GM12878 (cell line): ENCODE results near the gene SORCS2. TPM values are rescaled to one million over a fixed set of nuclear protein-coding genes. Genes with fewer than 3 reads are reported as not detected.

Experiments
- ATAC-seq: fragments of 200-7000 bp; cut with Tn5 transposase; 3 replicates; pipeline ENCODE4 v1.9.1; 2020; ENCODE audit warnings: mild to moderate bottlenecking, moderate library complexity
- BruUV-seq: library from RNA; stranded (reverse); fragments of 400-500 nt; replicated peaks from 2 replicates; lab custom pipeline; 2021; lab: Mats Ljungman, UMichigan
- CTCF ChIA-PET: fragments of 300-600 bp; sonication (Branson Sonifier 250); formaldehyde crosslinking; extraction: SDS; loops from one replicate; lab custom pipeline; 2021; ENCODE audit warnings: inconsistent platforms; lab: Yijun Ruan, JAX
- POLR2A ChIA-PET: fragments of 350-600 bp; formaldehyde crosslinking; extraction: SDS; loops from one replicate; lab custom pipeline; 2021; ENCODE audit warnings: inconsistent platforms; lab: Charles Lee
- RAD21 ChIA-PET: fragments of 300-600 bp; sonication (Branson Sonifier 250); formaldehyde crosslinking; loops from one replicate; lab custom pipeline; 2023; ENCODE audit warnings: antibody characterized with exemption; ENCODE audit not compliant: unreplicated experiment; lab: Charles Lee
- SMC1A ChIA-PET: fragments of 300-600 bp; sonication (Branson Sonifier 250); formaldehyde crosslinking; loops from one replicate; lab custom pipeline; 2023; ENCODE audit not compliant: unreplicated experiment, uncharacterized antibody; lab: Charles Lee
- DNase-seq: peaks from one replicate; pipeline ENCODE4 v3.0.0-alpha.2; 2011; ENCODE audit warnings: low read depth, low spot score
- FAIRE-seq: peaks from 3 replicates; lab custom pipeline; 2011; peaks lifted over from hg19 to GRCh38; lab: Jason Lieb, UNC
- H2AFZ ChIP-seq: 2 replicates; pipeline ENCODE4 v1.6.0; 2011; ENCODE audit warnings: low read depth, low read length, control low read depth; ENCODE audit not compliant: control insufficient read depth
- H3K27ac ChIP-seq: 2 replicates; pipeline ENCODE4 v1.5.1; 2011; ENCODE audit warnings: control low read depth; ENCODE audit not compliant: control insufficient read depth, insufficient read depth
- H3K27me3 ChIP-seq, 2 experiments: replicated peaks in 1 of 2; 2 replicates each; pipeline versions ENCODE4 v1.6.0 to v1.6.1; 2011; ENCODE audit warnings: low read length in 1 of 2; ENCODE audit not compliant: control insufficient read depth in 2 of 2, insufficient read depth in 2 of 2
- H3K36me3 ChIP-seq, 2 experiments: 2 replicates each; pipeline ENCODE4 v1.5.1; 2011; ENCODE audit warnings: low read length in 1 of 2; ENCODE audit not compliant: control insufficient read depth in 2 of 2, insufficient read depth in 2 of 2
- H3K4me1 ChIP-seq: 2 replicates; pipeline ENCODE4 v1.6.1; 2011; ENCODE audit warnings: mild to moderate bottlenecking, low read length, moderate library complexity, mixed read lengths; ENCODE audit not compliant: control insufficient read depth, insufficient read depth
- H3K4me2 ChIP-seq: 2 replicates; pipeline ENCODE4 v1.6.0; 2011; ENCODE audit warnings: control low read depth; ENCODE audit not compliant: control insufficient read depth, insufficient read depth
- H3K4me3 ChIP-seq: fragments of 200-600 bp; sonication (generic); 2 replicates; pipeline ENCODE4 v1.5.1; 2016
- H3K79me2 ChIP-seq: 2 replicates; pipeline ENCODE4 v1.6.0; 2011; ENCODE audit warnings: low read length; ENCODE audit not compliant: control insufficient read depth, insufficient read depth
- H3K9ac ChIP-seq: 2 replicates; pipeline ENCODE4 v1.8.0; 2011; ENCODE audit warnings: low read length, control low read depth, mixed read lengths; ENCODE audit not compliant: control insufficient read depth, insufficient read depth
- H3K9me3 ChIP-seq: replicated peaks from 3 replicates; pipeline ENCODE4 v1.5.1; 2011; ENCODE audit warnings: mild to moderate bottlenecking, low read length; ENCODE audit not compliant: control insufficient read depth, insufficient read depth
- H4K20me1 ChIP-seq: 2 replicates; pipeline ENCODE4 v1.6.0; 2011; ENCODE audit not compliant: control insufficient read depth, insufficient read depth
- ATF7 ChIP-seq: fragments of 450-650 bp; IDR thresholded peaks from 2 replicates; pipeline ENCODE4 v1.6.1; 2016; ENCODE audit warnings: low read depth, mild to moderate bottlenecking
- CTCF ChIP-seq, 3 experiments: IDR thresholded peaks in 2 of 3; conservative IDR thresholded peaks in 1 of 3; 2 replicates each; pipeline ENCODE4 v1.5.1; 2011; ENCODE audit warnings: low read depth in 3 of 3, low read length in 3 of 3, mild to moderate bottlenecking in 3 of 3, control low read depth in 2 of 3, moderate library complexity in 2 of 3, inconsistent platforms in 1 of 3, mixed read lengths in 1 of 3; ENCODE audit not compliant: control insufficient read depth in 2 of 3, insufficient read depth in 1 of 3; ENCODE audit errors: extremely low read depth in 1 of 3
- FOXK2 ChIP-seq: fragments of 450-650 bp; IDR thresholded peaks from 2 replicates; pipeline ENCODE4 v1.6.1; 2017; ENCODE audit warnings: mild to moderate bottlenecking, moderate library complexity
- GATAD2B ChIP-seq: fragments of 450-650 bp; conservative IDR thresholded peaks from 2 replicates; pipeline ENCODE4 v1.6.1; 2017; ENCODE audit warnings: low read depth, mild to moderate bottlenecking, moderate library complexity
- IRF4 ChIP-seq: IDR thresholded peaks from 2 replicates; pipeline ENCODE4 v1.6.1; 2011; ENCODE audit warnings: low read depth, low read length
- POLR2A ChIP-seq: IDR thresholded peaks from 2 replicates; pipeline ENCODE4 v1.6.1; 2011; ENCODE audit warnings: low read depth, mild to moderate bottlenecking, low read length
- RBBP5 ChIP-seq: fragments of 200-600 bp; sonication (generic); conservative IDR thresholded peaks from 2 replicates; pipeline ENCODE4 v1.6.1; 2016
- RUNX3 ChIP-seq: IDR thresholded peaks from 2 replicates; pipeline ENCODE4 v1.6.1; 2012; ENCODE audit warnings: low read length, inconsistent platforms
- USF2 ChIP-seq: IDR thresholded peaks from 2 replicates; pipeline ENCODE4 v1.6.1; 2011; ENCODE audit warnings: low read depth, low read length, improper control_type of control experiment, borderline replicate concordance
- ZNF217 ChIP-seq: fragments of 450-650 bp; IDR thresholded peaks from 2 replicates; pipeline ENCODE4 v1.6.1; 2017; ENCODE audit warnings: antibody characterized with exemption, mild to moderate bottlenecking
- ZNF274 ChIP-seq: IDR thresholded peaks from one replicate; pipeline ENCODE4 v1.8.0; 2011; ENCODE audit not compliant: insufficient read length, insufficient read depth
- WGBS: methylation state at CpG from one replicate; pipeline ENCODE4 v1.1.6; 2016; ENCODE audit warnings: low lambda C conversion rate; ENCODE audit not compliant: insufficient replicate concordance, insufficient coverage; ENCODE audit errors: missing lambda C conversion rate; 5-methylcytosine and 5-hydroxymethylcytosine counted together
- in situ Hi-C: fragments of 300-500 bp; cut with MboI; formaldehyde crosslinking; loops from 9 replicates; pipeline ENCODE4 v1.14.3; 2018; ENCODE audit warnings: mixed read lengths
- intact Hi-C: fragments of 100-400 bp; cut with micrococcal nuclease; formaldehyde crosslinking; loops from one replicate; pipeline ENCODE4 v1.14.2; 2022; ENCODE audit not compliant: unreplicated experiment
- polyA plus RNA-seq, 11 experiments: library from polyadenylated mRNA; depleted of rRNA in 4 of 11; unstranded in 6 of 11; stranded (reverse) in 5 of 11; fragments of >200 nt; fragmentation: Nextera tagmentation in 4 of 11; fragmentation: Illumina TruSeq in 1 of 11; extraction: Ambion mirVana in 4 of 11; extraction: Trizol in 1 of 11; gene quantifications; 1 replicate in 1 of 11; 2 replicates in 10 of 11; pipeline versions ENCODE4 v1.2.1 to v1.2.3, GENCODE V29; 2011 to 2016; ENCODE audit warnings: inconsistent platforms in 2 of 11, missing spikeins in 2 of 11, low read depth in 1 of 11
- total RNA-seq, 4 experiments: library from RNA; depleted of rRNA in 3 of 4; stranded (reverse); fragments of >200 nt in 3 of 4; fragmentation: Illumina TruSeq in 1 of 4; extraction: Trizol in 1 of 4; gene quantifications; 2 replicates each; pipeline versions ENCODE4 v1.2.1 to v1.2.3, GENCODE V29; 2013 to 2021

Gene SORCS2
- total and polyA plus RNA-seq, 10 of the 15 experiments (the other 5 are each of a cell fraction or from before 2014, with no cell fraction given): 0.01 to 0.15 (median 0.05) TPM; not detected in 5

- ChIA-PET CTCF (no interaction called here), RAD21 (no interaction called here), POLR2A (no interaction called here), SMC1A (no interaction called here)
- H3K4me1 ChIP-seq: no peaks in the 10 kb centered on the region
- H3K4me3 ChIP-seq: no peak overlapping the region
- BruUV-seq: no TSS peak
- no peak for TF ChIP-seq USF2
- no peak for TF ChIP-seq IRF4
- TF ChIP-seq ZNF274: no peak
- TF ChIP-seq ZNF217: no peak
- TF ChIP-seq RBBP5: no peak
- no peak for TF ChIP-seq GATAD2B
- no peak for TF ChIP-seq POLR2A
- no peaks in the 10 kb centered on the region for H4K20me1 ChIP-seq
- DNase-seq: no peak
- no peaks in the 10 kb centered on the region for H3K79me2 ChIP-seq
- H3K36me3 ChIP-seq: no peaks in the 10 kb centered on the region
- in situ Hi-C loops: no loop called here
- ATAC-seq: no peak
- intact Hi-C loops: no loop called here
- no peak for FAIRE-seq
- H3K9ac ChIP-seq: no peak overlapping the region
- 13% methylated on average over 26 of the region's 26 CpGs for WGBS
- no peak overlapping the region for H3K27ac ChIP-seq
- no peak overlapping the region for H2AFZ ChIP-seq
- no peak overlapping the region for H3K4me2 ChIP-seq
- no peaks in the 10 kb centered on the region for H3K9me3 ChIP-seq
- H3K27me3 ChIP-seq: peaks cover 0 to 3% of the 10 kb centered on the region in 2 experiments; a peak in 3 of 4 replicates
Measured at GRCh38 chr4:7217474-7218321, 25.4 kb downstream of the SORCS2 start.

GRCh38 chr4:7218686-7219085 lies 26.3 kb downstream of the SORCS2 start:
- Histone ChIP-seq H3K4me3 (no peak overlapping the region), H3K9me3 (no peaks in the 10 kb centered on the region), H3K9ac (no peak overlapping the region), H3K4me1 (no peaks in the 10 kb centered on the region), H3K79me2 (no peaks in the 10 kb centered on the region), H4K20me1 (no peaks in the 10 kb centered on the region), H3K36me3 (no peaks in the 10 kb centered on the region), H3K4me2 (no peak overlapping the region), H3K27ac (no peak overlapping the region), H3K27me3 (peaks cover 0 to 3% of the 10 kb centered on the region in 2 experiments; a peak in 3 of 4 replicates), H2AFZ (no peak overlapping the region)
- WGBS: 28% methylated on average over 7 of the region's 7 CpGs
- ChIA-PET SMC1A (no interaction called here), RAD21 (no interaction called here), POLR2A (no interaction called here), CTCF (no interaction called here)
- in situ Hi-C loops (no loop called here), intact Hi-C loops (no loop called here)
- DNase-seq: no peak
- no peak for FAIRE-seq
- no TSS peak for BruUV-seq
- no peak for ATAC-seq
- TF ChIP-seq RUNX3 (no peak), USF2 (no peak), CTCF (IDR thresholded peaks at IDR 0.05 in 2 of 3, conservative IDR thresholded peaks at IDR 0.05 in 1 of 3; ENCODE audit: control insufficient read depth in 2 of 3, extremely low read depth in 1 of 3, insufficient read depth in 1 of 3, low read depth in 3 of 3, low read length in 3 of 3) (no peak), FOXK2 (no peak), ATF7 (no peak)
